ENCODE measurements around the gene FER.

FER gene

DNA sequence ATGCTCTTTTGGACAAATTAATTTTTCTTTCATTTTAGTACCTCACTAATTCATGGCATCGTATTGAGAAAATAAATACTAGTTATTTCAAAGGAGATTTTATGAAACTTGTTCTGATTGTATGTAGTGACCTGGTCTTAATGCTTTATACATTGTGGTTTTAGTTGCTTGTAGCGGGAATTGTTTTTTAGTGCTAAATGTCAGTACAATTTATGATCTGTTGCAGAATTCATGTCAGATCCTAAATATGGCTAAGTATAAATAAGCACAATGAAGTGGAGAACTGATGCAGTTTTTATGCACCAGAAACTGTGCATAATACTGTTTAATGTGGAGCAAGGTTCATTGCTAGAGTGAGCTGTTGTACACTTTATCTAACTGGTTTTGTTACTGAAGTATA lies 353.3 kb downstream of the FER start:
- intact Hi-C loops (cut with micrococcal nuclease), result no loop called here
- no peaks in the 10 kb centered on the region for H3K4me1 Mint-ChIP-seq (ENCODE audit: low read depth)
- no peaks in the 10 kb centered on the region for H3K27me3 Mint-ChIP-seq
- H3K27ac Mint-ChIP-seq, result no peak overlapping the region
- H3K4me3 Mint-ChIP-seq, result no peak overlapping the region
- H3K9me3 Mint-ChIP-seq, result no peaks in the 10 kb centered on the region
- no peaks in the 10 kb centered on the region for H3K36me3 Mint-ChIP-seq (ENCODE audit: low read depth)

DNA sequence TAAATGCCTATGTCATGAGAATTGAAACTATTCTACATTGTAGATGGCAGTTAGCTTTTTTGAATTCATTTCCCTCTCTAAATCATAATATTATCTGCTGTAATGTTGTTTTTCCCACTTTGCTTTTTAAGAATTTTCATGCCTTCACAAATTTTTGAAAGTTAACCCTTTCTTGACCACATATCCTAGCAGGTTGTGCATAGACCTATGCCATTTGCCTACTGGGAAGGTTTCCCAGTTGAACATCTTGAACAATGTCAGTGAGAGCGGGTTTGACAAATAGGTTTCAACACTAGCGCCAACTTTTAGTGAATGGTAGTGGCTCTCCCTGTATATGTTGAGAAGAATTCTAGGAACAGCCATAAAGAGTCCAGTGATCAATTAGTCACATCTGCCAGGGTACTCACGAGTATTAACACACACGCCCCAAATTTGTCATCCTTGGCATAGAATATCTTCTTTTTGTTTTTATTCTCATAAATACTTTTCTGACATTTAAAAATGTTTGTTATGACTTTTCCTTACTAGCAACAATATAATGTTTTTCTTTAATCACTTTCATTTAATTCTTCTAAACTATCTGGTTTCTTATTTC lies 354.5 kb downstream of the FER start:
- no peaks in the 10 kb centered on the region for H3K4me1 Mint-ChIP-seq (ENCODE audit: low read depth)
- no peaks in the 10 kb centered on the region for H3K27me3 Mint-ChIP-seq
- intact Hi-C loops (cut with micrococcal nuclease), result no loop called here
- no peak overlapping the region for H3K27ac Mint-ChIP-seq
- H3K9me3 Mint-ChIP-seq, result no peaks in the 10 kb centered on the region
- no peaks in the 10 kb centered on the region for H3K36me3 Mint-ChIP-seq (ENCODE audit: low read depth)
- no peak overlapping the region for H3K4me3 Mint-ChIP-seq

DNA sequence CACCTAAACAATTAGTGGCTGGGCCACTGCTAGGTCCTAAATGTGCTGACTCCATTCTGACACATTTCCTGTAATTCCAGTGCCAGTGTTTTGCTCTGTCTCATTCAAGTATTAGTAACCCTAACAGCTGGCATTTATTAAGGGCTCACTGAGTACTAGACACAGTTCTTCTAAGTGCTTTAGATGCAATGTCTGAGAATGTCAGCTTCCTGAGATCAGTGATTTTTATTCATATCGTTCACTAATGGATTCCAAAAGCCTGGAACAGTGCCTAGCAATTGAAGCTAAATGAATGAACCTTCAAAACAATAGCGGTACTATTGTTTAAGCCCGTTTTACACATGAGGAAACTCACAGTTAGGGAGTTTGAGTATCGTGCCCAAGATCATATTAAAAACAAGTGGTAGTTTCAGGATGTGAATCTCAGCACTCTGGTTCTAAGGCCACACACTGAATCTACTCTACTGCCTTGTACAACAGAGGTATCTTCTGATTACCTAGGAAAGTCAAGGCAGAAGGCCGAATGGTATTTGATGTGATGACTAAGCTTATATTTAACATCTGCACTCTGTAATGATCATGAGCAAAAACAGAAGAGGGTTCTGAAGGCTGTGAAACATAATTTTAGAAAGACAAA lies 358.1 kb downstream of the FER start:
- Mint-ChIP-seq H3K4me1 (ENCODE audit: low read depth) (no peaks in the 10 kb centered on the region), H3K27me3 (no peaks in the 10 kb centered on the region), H3K36me3 (ENCODE audit: low read depth) (no peaks in the 10 kb centered on the region), H3K4me3 (no peak overlapping the region), H3K9me3 (peaks cover 5% of the 10 kb centered on the region), H3K27ac (no peak overlapping the region)
- intact Hi-C loops (cut with micrococcal nuclease), result no loop called here

DNA sequence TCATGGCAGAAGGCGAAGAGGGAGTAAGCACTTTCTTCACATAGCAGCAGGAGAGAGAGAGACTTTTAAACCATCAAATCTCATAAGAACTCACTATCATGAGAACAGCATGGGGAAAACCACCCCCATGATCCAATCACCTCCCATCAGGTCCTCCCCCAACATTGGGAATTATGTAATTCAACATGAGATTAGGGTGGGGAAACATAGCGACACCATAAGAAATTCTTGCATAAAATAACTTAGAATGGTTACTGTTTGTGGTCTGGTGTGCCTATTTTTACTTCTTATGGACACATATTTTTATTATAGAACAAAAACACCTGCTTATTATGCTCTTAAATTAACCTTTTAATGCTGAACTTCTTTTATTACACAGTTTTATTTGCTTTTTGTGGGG lies 364.0 kb downstream of the FER start:
- Mint-ChIP-seq H3K9me3 (peaks cover 5% of the 10 kb centered on the region), H3K4me3 (no peak overlapping the region), H3K36me3 (ENCODE audit: low read depth) (no peaks in the 10 kb centered on the region), H3K27me3 (no peaks in the 10 kb centered on the region), H3K27ac (no peak overlapping the region), H3K4me1 (ENCODE audit: low read depth) (no peaks in the 10 kb centered on the region)
- intact Hi-C loops (cut with micrococcal nuclease), result no loop called here

DNA sequence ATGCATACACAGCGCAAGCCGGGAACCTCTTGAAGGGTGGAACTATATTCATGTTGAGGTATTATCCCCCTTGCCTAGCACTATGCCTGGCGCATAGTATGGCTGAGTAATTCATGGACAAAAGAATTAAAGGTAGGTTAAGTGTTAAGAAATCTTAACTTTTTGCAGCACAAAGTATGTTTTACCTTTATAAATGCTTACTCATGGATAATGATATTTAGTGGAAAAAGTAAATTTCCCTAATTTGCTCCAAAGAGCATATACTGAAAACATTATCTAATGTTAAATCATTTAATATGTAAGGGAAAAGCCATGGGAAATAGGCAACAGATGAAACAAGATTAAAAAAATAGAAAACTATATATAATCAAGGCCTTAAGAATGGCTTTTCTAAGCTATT lies 365.9 kb downstream of the FER start:
- Mint-ChIP-seq H3K36me3 (ENCODE audit: low read depth) (no peaks in the 10 kb centered on the region), H3K27me3 (no peaks in the 10 kb centered on the region)
- intact Hi-C loops (cut with micrococcal nuclease), result no loop called here

DNA sequence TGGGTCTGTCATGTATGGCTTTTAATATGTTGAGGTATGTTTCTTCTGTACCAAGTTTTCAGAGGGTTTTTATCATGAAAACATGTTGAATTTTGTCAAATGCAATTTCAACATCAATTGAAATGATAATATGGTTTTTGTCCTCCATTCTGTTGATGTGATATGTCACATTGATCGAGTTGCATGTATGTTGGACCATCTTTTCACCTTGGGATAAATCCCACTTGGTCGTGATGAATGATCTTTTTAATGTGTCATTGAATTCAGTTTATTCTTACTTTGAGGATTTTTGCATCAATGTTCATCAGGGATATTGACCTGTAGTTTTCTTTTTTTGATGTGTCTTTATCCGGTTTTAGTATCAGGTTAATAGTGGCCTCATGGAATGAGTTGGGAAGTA lies 373.5 kb downstream of the FER start:
- no peaks in the 10 kb centered on the region for H3K27me3 Mint-ChIP-seq
- no peaks in the 10 kb centered on the region for H3K36me3 Mint-ChIP-seq (ENCODE audit: low read depth)
- no peak overlapping the region for H3K4me3 Mint-ChIP-seq
- no peak overlapping the region for H3K27ac Mint-ChIP-seq
- intact Hi-C loops (cut with micrococcal nuclease), result no loop called here
- H3K4me1 Mint-ChIP-seq (ENCODE audit: low read depth), result no peaks in the 10 kb centered on the region
- peaks cover 34% of the 10 kb centered on the region for H3K9me3 Mint-ChIP-seq

More for the DNA sequence above, 365.9 kb downstream of the FER start:
- H3K4me3 Mint-ChIP-seq, result no peak overlapping the region
- H3K4me1 Mint-ChIP-seq (ENCODE audit: low read depth), result no peaks in the 10 kb centered on the region
- peaks cover 5% of the 10 kb centered on the region for H3K9me3 Mint-ChIP-seq
- H3K27ac Mint-ChIP-seq, result no peak overlapping the region

DNA sequence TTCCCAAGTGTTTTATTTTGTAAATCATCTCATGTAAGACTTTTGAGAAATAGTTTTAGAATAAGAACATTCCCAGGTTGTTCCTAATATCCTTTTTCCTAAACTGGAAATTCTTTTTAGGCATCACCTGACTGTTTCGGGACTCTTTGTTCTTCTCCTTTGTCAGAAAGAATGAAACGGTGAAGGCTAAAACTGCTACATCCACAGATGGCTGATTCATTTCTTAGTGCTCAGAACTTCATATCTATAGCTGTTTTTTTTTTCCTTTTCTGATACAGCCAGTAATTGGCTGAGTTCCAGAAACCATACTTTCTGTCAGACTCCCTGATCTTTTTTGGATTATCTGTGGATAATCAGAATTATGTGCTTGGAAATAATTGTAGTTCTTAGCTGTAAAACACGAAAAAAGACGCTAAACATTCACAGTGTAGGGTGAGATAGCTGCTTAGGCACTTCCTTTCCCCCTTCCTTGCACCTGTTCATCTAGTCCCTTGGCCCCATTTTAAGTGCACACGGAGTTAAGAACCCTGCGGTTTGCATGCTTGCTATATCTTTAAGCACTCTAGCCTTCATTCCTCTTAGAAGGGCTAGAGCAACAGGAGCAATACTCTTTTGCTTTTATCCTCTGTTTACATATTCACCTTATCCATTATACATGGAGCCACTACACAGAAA lies 378.2 kb downstream of the FER start:
- Mint-ChIP-seq H3K4me1 (ENCODE audit: low read depth) (no peaks in the 10 kb centered on the region), H3K4me3 (no peak overlapping the region), H3K36me3 (ENCODE audit: low read depth) (no peaks in the 10 kb centered on the region), H3K9me3 (peaks cover 23% of the 10 kb centered on the region), H3K27me3 (no peaks in the 10 kb centered on the region), H3K27ac (no peak overlapping the region)
- intact Hi-C loops (cut with micrococcal nuclease), result no loop called here

DNA sequence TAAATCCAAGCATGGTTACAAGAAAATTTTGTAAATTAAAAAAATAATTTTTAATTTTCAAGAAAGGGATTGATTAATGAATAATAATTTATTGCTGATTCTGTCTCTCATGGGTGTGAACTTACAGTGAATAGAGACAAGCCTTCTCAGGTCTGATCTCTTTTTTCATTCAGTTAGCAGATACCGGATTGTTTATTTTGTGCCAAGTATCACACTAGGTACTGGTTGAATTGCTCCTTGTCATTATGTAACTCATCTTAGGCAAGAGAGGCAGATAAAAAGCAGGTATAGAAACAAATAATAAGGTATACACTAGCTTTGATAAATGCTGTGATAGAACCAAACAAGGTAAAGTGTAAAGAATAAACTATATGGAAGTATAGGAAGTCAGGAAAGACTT lies 378.8 kb downstream of the FER start:
- Mint-ChIP-seq H3K9me3 (peaks cover 17% of the 10 kb centered on the region), H3K4me1 (ENCODE audit: low read depth) (no peaks in the 10 kb centered on the region), H3K27ac (no peak overlapping the region), H3K36me3 (ENCODE audit: low read depth) (no peaks in the 10 kb centered on the region), H3K4me3 (no peak overlapping the region), H3K27me3 (no peaks in the 10 kb centered on the region)
- intact Hi-C loops (cut with micrococcal nuclease), result no loop called here

DNA sequence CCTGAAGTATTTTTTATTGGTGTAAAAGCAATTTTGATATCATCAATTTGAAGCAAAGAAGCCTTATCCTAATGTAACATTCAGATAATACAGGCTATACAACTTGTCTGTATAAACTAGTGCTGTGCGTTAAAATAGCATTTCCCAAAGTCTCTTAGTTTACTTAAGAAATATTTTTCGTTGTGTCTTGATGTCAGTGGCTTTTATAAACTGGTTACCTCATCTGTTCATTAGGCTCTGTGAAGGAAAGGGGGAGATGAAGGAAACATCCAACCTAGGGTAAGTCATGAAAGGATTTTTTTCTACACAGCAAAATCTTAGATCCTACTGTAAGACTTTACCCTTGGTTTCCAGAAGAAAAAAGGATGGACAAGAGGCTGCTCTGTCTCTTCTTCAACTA lies 389.2 kb downstream of the FER start:
- Mint-ChIP-seq H3K36me3 (ENCODE audit: low read depth) (no peaks in the 10 kb centered on the region), H3K4me1 (ENCODE audit: low read depth) (no peaks in the 10 kb centered on the region), H3K27ac (no peak overlapping the region), H3K27me3 (no peaks in the 10 kb centered on the region), H3K4me3 (no peak overlapping the region), H3K9me3 (no peaks in the 10 kb centered on the region)
- intact Hi-C loops (cut with micrococcal nuclease), result no loop called here

DNA sequence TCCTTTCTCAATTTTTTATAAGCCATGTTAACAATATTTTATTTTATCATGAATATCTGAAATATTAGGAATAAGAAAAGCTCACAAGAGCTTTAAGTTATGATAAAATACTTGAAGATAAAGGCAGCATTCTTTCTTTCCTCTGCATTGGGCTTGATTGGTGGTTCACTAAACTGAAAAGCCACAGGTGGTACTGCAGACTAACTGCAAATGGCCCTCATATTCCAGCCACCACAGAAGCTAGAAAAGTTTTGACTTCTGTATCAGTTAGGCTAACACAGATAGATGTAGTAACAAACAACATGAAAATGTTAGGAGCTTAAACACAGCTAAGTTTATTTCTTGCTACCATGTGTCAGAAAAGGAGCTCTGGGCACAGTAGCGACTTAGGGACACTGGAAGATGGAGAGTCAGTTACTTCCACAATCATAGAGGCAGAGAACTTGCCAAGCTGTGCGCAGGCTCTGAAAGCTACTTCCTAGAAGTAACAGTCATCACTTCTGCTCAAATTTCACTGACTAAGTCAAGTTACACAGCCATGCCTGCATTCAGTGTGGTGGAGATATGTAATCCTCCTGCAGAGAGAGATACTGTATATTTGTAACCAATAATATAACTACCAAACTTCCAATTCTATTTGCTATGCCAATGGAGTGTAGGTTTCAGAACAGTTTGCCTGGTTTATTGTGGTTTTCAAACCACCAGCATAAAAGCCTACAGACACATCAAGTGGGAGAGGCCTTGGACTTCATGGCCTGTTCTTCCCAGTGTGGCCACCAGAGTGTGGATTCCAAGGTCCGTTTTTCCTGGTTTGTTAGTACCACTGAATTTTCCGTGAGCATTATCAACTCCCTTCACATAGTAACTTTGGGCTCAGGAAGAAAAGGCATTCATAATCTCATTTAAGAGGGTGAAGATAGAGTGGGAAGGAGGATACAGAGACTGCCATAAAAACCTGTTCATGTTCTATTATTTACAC lies 393.8 kb downstream of the FER start:
- Mint-ChIP-seq H3K36me3 (ENCODE audit: low read depth) (no peaks in the 10 kb centered on the region), H3K4me1 (ENCODE audit: low read depth) (peaks cover 5% of the 10 kb centered on the region), H3K9me3 (no peaks in the 10 kb centered on the region), H3K27ac (no peak overlapping the region), H3K4me3 (no peak overlapping the region), H3K27me3 (no peaks in the 10 kb centered on the region)
- intact Hi-C loops (cut with micrococcal nuclease), result no loop called here

DNA sequence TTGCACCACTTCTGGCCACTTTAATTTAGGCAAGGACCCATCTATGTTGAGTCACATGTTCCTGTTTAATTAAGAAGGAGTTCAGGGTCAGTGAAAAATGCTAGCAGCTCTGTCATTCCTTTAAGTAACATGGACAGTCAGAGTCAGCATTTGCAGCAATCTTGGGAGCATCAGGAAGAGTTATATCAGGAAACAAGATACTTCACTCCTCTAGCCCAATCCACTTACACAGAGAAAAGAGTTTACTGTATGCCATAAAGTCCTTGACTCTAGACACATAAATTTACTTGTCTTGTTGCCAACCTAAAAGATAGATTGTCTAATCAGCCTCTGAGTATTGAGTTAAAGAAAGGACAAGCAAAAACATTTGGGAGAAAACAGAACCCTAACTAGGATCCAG lies 395.3 kb downstream of the FER start:
- H3K36me3 Mint-ChIP-seq (ENCODE audit: low read depth), result no peaks in the 10 kb centered on the region
- intact Hi-C loops (cut with micrococcal nuclease), result no loop called here
- H3K9me3 Mint-ChIP-seq, result no peaks in the 10 kb centered on the region
- no peak overlapping the region for H3K4me3 Mint-ChIP-seq
- peaks cover 5% of the 10 kb centered on the region for H3K4me1 Mint-ChIP-seq (ENCODE audit: low read depth)
- no peaks in the 10 kb centered on the region for H3K27me3 Mint-ChIP-seq
- H3K27ac Mint-ChIP-seq, result no peak overlapping the region

DNA sequence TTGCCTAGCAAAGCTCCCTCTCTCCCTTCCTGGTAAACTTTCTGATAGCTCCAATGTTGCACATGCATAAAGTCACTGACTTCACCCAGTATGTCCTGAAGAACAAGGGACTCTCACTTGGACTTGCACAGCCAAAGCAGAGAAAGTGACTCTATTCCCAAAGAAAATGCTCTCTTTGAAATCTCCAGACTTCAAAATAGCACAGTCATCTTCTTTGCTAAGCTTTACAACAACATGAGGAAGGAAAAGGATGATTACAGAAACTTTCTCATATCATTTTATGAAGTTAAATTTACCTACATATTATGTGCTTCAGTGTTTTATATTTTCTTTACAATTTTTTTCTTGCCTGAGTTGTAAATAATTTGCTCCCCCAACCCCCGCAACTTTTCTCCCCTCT lies 397.4 kb downstream of the FER start:
- Mint-ChIP-seq H3K36me3 (ENCODE audit: low read depth) (no peaks in the 10 kb centered on the region), H3K9me3 (no peaks in the 10 kb centered on the region), H3K4me1 (ENCODE audit: low read depth) (peaks cover 5% of the 10 kb centered on the region), H3K27me3 (no peaks in the 10 kb centered on the region), H3K27ac (no peak overlapping the region), H3K4me3 (no peak overlapping the region)
- intact Hi-C loops (cut with micrococcal nuclease), result no loop called here

DNA sequence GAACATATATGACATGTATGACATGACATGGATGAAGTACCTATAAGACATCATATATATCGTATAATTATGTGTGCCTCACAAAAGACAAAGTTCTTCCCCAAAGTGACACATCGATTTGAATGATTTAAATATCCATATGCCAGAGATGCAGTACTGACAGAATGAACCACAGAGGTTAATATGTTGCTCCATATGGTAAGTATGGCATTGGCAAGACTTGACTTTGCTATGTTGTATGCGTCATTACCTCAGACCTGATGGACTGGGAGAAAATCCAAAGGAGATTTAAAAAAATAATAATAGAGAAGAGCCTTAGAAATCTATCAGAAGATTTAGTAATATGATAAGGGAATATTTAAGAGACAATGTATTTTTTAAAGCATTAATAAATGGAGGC lies 398.9 kb downstream of the FER start:
- no peak overlapping the region for H3K4me3 Mint-ChIP-seq
- intact Hi-C loops (cut with micrococcal nuclease), result no loop called here
- no peaks in the 10 kb centered on the region for H3K36me3 Mint-ChIP-seq (ENCODE audit: low read depth)
- H3K9me3 Mint-ChIP-seq, result no peaks in the 10 kb centered on the region
- no peak overlapping the region for H3K27ac Mint-ChIP-seq
- no peaks in the 10 kb centered on the region for H3K27me3 Mint-ChIP-seq
- peaks cover 5% of the 10 kb centered on the region for H3K4me1 Mint-ChIP-seq (ENCODE audit: low read depth)

DNA sequence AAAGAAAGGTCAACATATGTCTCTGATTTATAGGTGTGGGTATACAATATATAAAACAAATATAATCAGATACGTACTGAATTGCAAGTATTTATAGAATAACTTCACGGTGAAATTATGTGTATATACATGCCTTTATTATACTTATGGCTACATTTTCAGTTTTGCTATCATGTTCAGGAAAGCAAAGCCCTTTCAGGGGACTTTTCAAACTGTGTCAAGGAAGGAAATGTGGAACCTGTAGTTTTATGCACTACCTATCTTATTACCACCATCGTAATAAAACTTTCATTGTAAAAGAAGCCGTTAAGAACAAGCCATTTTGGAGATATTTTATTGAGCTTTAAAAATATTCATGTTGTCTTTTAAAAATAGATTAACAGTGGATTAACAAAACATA lies 404.9 kb downstream of the FER start:
- no peaks in the 10 kb centered on the region for H3K36me3 Mint-ChIP-seq (ENCODE audit: low read depth)
- H3K27me3 Mint-ChIP-seq, result no peaks in the 10 kb centered on the region
- H3K4me1 Mint-ChIP-seq (ENCODE audit: low read depth), result no peaks in the 10 kb centered on the region
- no peak overlapping the region for H3K4me3 Mint-ChIP-seq
- intact Hi-C loops (cut with micrococcal nuclease), result no loop called here
- no peak overlapping the region for H3K27ac Mint-ChIP-seq
- H3K9me3 Mint-ChIP-seq, result no peaks in the 10 kb centered on the region

All from dendritic cell treated with granulocyte-macrophage colony-stimulating factor and Interleukin-4, amounts not matched to agents 40 ng/mL and 50 ng/mL, for 4 days (primary cell).